ENCODE measurements around the gene TMEM14C. TPM values are rescaled to one million over a fixed set of nuclear protein-coding genes. Genes with fewer than 3 reads are reported as not detected.
"Not testable (repeated sequence)": the region's sequence is repeated elsewhere in the genome, so short reads cannot be mapped to it uniquely, and the experiment has no call there.

Gene TMEM14C
- polyA plus RNA-seq, 1 donor: 144 TPM

DNA sequence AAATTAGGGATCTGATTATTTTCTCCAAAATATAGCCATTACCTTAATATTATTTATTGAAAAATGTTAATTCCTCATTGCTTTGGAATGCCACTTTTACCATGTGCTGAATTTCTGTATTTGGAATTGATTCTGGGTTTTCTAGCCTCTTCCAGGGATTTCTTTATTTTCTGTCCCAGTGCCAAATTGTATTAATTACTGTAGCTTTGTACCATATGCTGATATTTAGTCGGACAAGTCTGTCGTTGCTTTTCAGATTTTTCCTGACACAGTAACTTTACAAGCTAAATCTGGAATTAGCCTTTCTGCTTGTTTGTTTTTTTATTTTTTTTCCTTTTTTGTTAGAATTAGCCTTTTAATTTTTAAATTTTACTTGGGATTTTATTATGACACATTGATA is 13.9 kb downstream of the TMEM14C start:
- no peaks in the 10 kb centered on the region for H3K9me3 ChIP-seq (ENCODE audit: control insufficient read depth, low read depth, low read length)
- H3K36me3 ChIP-seq (ENCODE audit: control insufficient read depth, insufficient read depth, low read length): peaks cover 14% of the 10 kb centered on the region
- H3K27me3 ChIP-seq (ENCODE audit: control insufficient read depth, insufficient read depth, low read length): no peaks in the 10 kb centered on the region
- no peak overlapping the region for H3K4me3 ChIP-seq (ENCODE audit: low read length)
- H3K27ac ChIP-seq (ENCODE audit: low read length): no peak overlapping the region
- no peaks in the 10 kb centered on the region for H3K4me1 ChIP-seq (ENCODE audit: control insufficient read depth, insufficient read depth, low read length)
- 100% methylated on average over 2 of the region's 2 CpGs for WGBS (ENCODE audit: insufficient coverage, low lambda C conversion rate)
- DNase-seq: no peak

DNA sequence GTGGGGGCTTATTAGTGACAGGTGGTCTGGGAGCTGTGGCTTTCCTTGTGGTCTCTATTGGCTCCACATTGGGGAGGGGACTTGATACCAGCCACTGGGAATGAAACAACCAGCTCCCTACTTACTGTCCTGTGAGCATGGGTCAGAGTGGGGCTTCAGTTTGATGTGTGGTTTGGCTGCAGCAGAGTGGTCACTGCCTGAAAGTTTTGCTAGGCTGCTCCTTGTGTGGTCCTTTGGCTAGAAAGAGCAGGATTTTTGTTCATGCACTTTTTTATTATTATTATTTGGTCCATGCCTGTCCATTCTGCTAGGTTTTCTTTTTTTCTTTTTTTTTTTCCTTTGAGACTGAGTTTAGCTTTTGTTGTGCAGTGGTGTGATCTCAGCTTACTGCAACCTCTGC is 17.2 kb downstream of the TMEM14C start:
- no peak for DNase-seq

DNA sequence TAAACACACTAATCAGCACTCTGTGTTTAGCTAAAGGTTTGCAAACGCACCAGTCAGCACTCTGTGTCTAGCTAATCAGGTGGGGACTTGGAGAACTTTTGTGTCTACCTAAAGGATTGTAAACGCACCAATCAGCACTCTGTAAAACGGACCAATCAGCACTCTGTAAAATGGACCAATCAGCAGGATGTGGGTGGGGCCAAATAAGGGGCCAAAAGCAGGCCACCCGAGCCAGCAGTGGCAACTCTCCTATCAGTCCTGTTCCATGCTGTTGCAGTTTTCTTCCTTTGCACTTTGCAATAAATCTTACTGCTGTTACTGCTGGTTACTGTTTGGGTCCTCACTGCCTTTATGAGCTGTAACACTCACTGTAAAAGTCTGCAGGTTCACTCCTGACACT is 18.8 kb downstream of the TMEM14C start:
- H3K36me3 ChIP-seq (ENCODE audit: control insufficient read depth, insufficient read depth, low read length); H3K4me1 ChIP-seq (ENCODE audit: control insufficient read depth, insufficient read depth, low read length); H3K9me3 ChIP-seq (ENCODE audit: control insufficient read depth, low read depth, low read length); H3K4me3 ChIP-seq (ENCODE audit: low read length); H3K27me3 ChIP-seq (ENCODE audit: control insufficient read depth, insufficient read depth, low read length); H3K27ac ChIP-seq (ENCODE audit: low read length); DNase-seq: not testable (repeated sequence)
- WGBS (ENCODE audit: insufficient coverage, low lambda C conversion rate): no CpG with 5 or more reads among the region's 4 CpGs

More for the DNA sequence above, 17.2 kb downstream of the TMEM14C start:
- no peaks in the 10 kb centered on the region for H3K4me1 ChIP-seq (ENCODE audit: control insufficient read depth, insufficient read depth, low read length)
- no peaks in the 10 kb centered on the region for H3K27me3 ChIP-seq (ENCODE audit: control insufficient read depth, insufficient read depth, low read length)
- H3K9me3 ChIP-seq (ENCODE audit: control insufficient read depth, low read depth, low read length): no peaks in the 10 kb centered on the region
- no peak overlapping the region for H3K4me3 ChIP-seq (ENCODE audit: low read length)
- no peak overlapping the region for H3K27ac ChIP-seq (ENCODE audit: low read length)
- peaks cover 4% of the 10 kb centered on the region for H3K36me3 ChIP-seq (ENCODE audit: control insufficient read depth, insufficient read depth, low read length)

DNA sequence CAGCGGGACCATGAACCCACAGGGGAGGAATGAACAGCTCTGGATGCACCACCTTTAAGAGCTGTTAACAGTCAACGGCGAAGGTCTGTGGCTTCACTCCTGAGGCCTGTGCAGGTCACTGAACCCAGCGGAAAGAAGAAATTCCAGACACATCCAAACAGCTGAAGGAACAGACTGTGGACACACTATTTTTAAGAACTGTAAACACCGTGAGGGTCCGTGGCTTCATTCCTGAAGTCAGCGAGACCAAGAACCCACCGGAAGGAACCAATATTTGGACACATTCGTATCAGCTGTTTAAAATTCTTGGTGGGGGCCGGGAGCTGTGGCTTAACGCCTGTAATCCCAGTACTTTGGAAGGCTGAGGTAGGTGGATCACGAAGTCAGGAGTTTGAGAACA is 19.4 kb downstream of the TMEM14C start:
- H3K27ac ChIP-seq (ENCODE audit: low read length): no peak overlapping the region
- no peaks in the 10 kb centered on the region for H3K4me1 ChIP-seq (ENCODE audit: control insufficient read depth, insufficient read depth, low read length)
- H3K4me3 ChIP-seq (ENCODE audit: low read length): no peak overlapping the region
- no peaks in the 10 kb centered on the region for H3K9me3 ChIP-seq (ENCODE audit: control insufficient read depth, low read depth, low read length)
- H3K27me3 ChIP-seq (ENCODE audit: control insufficient read depth, insufficient read depth, low read length): no peaks in the 10 kb centered on the region
- H3K36me3 ChIP-seq (ENCODE audit: control insufficient read depth, insufficient read depth, low read length): peaks cover 4% of the 10 kb centered on the region
- no peak for DNase-seq
- no CpG with 5 or more reads among the region's 12 CpGs for WGBS (ENCODE audit: insufficient coverage, low lambda C conversion rate)

DNA sequence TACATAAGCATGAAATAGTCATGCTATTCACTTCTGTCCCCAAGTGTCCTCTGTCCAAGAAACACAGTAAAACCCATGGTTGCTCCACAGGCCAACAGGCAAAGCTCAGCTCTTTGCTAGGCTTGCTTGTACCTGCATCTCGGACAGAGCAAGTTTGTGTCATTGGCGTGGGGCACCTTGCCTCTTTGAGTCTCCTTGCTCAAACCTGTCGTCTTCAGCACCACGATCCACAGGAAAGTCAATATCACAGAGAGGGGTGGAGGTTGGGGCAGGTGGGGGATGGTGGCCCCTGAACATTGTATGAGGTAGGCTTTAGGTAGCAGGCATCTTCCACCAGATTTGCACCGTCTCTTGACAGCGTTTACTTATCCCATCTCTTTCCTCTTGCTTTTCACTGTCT is 20.6 kb downstream of the TMEM14C start:
- H3K9me3 ChIP-seq (ENCODE audit: control insufficient read depth, low read depth, low read length): no peaks in the 10 kb centered on the region
- no peak overlapping the region for H3K4me3 ChIP-seq (ENCODE audit: low read length)
- H3K36me3 ChIP-seq (ENCODE audit: control insufficient read depth, insufficient read depth, low read length): peaks cover 4% of the 10 kb centered on the region
- DNase-seq: no peak
- peaks cover 2% of the 10 kb centered on the region for H3K4me1 ChIP-seq (ENCODE audit: control insufficient read depth, insufficient read depth, low read length)
- H3K27me3 ChIP-seq (ENCODE audit: control insufficient read depth, insufficient read depth, low read length): no peaks in the 10 kb centered on the region
- no peak overlapping the region for H3K27ac ChIP-seq (ENCODE audit: low read length)
- no CpG with 5 or more reads among the region's 6 CpGs for WGBS (ENCODE audit: insufficient coverage, low lambda C conversion rate)

DNA sequence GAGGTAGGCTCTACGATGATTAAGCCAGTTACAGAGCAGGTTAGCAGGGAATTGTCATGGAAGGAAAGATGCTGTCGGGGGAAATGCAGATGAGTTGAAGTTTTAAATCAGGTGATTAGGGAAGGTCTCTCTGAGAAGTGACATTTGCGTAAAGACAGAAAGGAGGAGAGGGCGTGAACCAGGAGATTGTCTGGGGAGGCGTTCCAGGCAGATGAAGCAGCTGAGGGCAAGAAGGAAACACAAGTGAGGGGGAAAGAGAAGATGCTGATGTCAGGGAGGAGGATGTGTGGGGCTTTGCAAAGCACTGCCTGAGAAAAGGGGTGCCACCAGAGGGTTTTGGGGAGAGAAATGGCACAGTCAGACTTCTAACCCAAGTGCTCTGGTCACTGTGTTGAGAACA is 22.2 kb downstream of the TMEM14C start:
- Histone ChIP-seq H3K36me3 (ENCODE audit: control insufficient read depth, insufficient read depth, low read length) (peaks cover 2% of the 10 kb centered on the region), H3K9me3 (ENCODE audit: control insufficient read depth, low read depth, low read length) (no peaks in the 10 kb centered on the region), H3K27ac (ENCODE audit: low read length) (no peak overlapping the region), H3K4me1 (ENCODE audit: control insufficient read depth, insufficient read depth, low read length) (peaks cover 18% of the 10 kb centered on the region), H3K27me3 (ENCODE audit: control insufficient read depth, insufficient read depth, low read length) (no peaks in the 10 kb centered on the region), H3K4me3 (ENCODE audit: low read length) (no peak overlapping the region)
- no peak for DNase-seq
- WGBS (ENCODE audit: insufficient coverage, low lambda C conversion rate): 100% methylated on average over 1 of the region's 5 CpGs

DNA sequence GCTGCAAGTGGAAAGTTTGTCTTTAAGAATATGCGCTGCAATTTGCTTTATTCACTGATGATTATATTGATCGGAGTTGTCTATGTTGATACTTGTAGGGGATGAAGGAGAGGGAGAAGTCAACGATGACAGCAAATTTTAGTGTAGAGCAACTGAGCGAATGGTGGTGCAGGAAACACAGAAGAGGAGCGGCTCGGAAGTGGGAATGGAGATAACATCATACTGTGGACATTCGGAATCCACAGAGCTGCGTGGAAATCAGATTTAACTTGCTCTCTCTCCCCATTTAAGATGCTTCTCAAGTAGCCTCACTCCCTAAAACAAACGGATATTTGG is 24.0 kb downstream of the TMEM14C start:
- H3K4me1 ChIP-seq (ENCODE audit: control insufficient read depth, insufficient read depth, low read length): peaks cover 19% of the 10 kb centered on the region
- no peak for DNase-seq
- no peaks in the 10 kb centered on the region for H3K27me3 ChIP-seq (ENCODE audit: control insufficient read depth, insufficient read depth, low read length)
- peak overlapping the region; percentile 83 for H3K4me3 ChIP-seq (ENCODE audit: low read length)
- H3K27ac ChIP-seq (ENCODE audit: low read length): peak overlapping the region; percentile 61
- WGBS (ENCODE audit: insufficient coverage, low lambda C conversion rate): 74% methylated on average over 3 of the region's 9 CpGs
- H3K9me3 ChIP-seq (ENCODE audit: control insufficient read depth, low read depth, low read length): no peaks in the 10 kb centered on the region
- peaks cover 13% of the 10 kb centered on the region for H3K36me3 ChIP-seq (ENCODE audit: control insufficient read depth, insufficient read depth, low read length)

DNA sequence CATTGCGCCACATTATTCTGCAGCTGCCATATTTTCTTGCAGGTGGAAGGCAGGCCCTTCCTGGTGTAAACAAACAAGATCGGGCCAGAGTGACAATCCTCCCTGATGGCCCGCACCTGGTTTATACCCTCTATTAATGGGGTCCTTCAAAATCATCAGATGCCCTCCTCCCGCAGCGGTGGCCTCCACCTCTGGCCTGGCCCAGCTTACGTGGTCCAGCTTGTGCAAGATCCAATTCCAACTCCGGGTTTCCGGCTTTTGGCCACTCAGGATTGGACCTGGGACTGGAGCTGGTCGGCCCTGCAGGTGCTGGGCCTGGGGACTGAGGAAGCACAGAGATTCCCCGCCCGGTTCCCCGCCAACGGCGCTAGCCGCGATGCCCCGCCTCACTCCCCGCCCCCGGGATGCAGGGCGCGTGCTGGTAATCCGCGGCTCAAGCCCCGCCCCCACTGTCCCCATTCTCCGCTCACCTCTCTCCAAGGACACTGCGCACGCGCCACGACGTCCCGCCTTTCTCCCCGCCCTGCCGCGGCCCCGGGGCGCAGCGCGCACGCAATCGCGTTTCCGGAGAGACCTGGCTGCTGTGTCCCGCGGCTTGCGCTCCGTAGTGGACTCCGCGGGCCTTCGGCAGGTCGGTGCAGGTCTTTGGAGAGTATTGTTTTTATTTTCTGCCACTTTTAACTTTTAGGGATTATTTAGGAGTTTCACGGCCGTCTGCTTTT is 24.5 kb downstream of the TMEM14C start, which contains the start of gene TMEM14B:
TSS of gene TMEM14B (plus strand) at position 555 of the 722 bp plus-strand sequence. CDS start 1,441 bp downstream, outside the sequence.
- peaks cover 13% of the 10 kb centered on the region for H3K36me3 ChIP-seq (ENCODE audit: control insufficient read depth, insufficient read depth, low read length)
- no CpG with 5 or more reads among the region's 52 CpGs for WGBS (ENCODE audit: insufficient coverage, low lambda C conversion rate)
- H3K27ac ChIP-seq (ENCODE audit: low read length): peak within 1 kb of the TSS; percentile 62
- peak; percentile 98 to 99 for DNase-seq
- peaks cover 19% of the 10 kb centered on the region for H3K4me1 ChIP-seq (ENCODE audit: control insufficient read depth, insufficient read depth, low read length)
- H3K9me3 ChIP-seq (ENCODE audit: control insufficient read depth, low read depth, low read length): no peaks in the 10 kb centered on the region
- H3K4me3 ChIP-seq (ENCODE audit: low read length): peak within 1 kb of the TSS; percentile 83
- no peaks in the 10 kb centered on the region for H3K27me3 ChIP-seq (ENCODE audit: control insufficient read depth, insufficient read depth, low read length)

DNA sequence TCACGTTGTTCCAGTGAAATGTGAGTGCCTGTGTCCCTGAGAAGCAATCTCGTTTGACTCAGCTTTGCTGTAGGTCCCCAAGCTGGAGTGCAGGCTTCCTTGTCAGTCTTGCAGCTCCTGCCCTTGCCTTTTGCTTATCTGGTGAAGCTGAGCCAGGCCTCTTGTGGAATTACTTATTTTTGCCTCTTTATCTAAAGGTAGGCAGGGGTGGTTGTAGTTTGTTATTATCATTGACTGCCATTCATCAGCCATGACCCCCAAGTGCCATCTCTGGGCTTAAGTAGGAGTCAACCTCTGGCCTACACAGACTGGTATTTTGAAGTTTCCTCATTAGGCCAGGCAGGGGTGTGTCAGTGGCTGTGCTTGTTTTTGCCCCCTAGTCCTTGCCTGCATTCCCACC is 26.9 kb downstream of the TMEM14C start:
- no peak overlapping the region for H3K4me3 ChIP-seq (ENCODE audit: low read length)

DNA sequence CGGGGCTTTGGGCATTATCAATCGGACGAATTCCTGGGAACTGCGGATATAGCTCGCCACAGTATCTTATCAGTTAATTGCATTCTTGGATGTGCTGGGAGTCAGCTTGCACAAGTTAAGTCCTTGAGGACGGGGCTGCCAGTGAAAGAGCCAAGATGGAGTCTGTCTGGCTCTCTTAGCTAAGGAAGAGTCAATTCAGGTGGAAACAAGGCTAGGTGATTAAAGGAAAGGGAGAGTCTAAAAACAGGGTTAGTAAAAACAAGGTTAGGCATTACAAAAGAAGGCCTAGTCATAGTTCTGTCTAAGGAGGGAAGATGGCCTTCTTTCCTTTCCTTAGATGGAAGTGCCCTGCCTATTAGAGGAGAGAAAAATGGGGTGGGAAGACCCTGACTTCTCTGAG is 27.7 kb downstream of the TMEM14C start:
- DNase-seq; H3K27ac ChIP-seq (ENCODE audit: low read length); H3K27me3 ChIP-seq (ENCODE audit: control insufficient read depth, insufficient read depth, low read length); H3K9me3 ChIP-seq (ENCODE audit: control insufficient read depth, low read depth, low read length); H3K4me3 ChIP-seq (ENCODE audit: low read length): not testable (repeated sequence)
- Histone ChIP-seq H3K4me1 (ENCODE audit: control insufficient read depth, insufficient read depth, low read length) (peaks cover 19% of the 10 kb centered on the region), H3K36me3 (ENCODE audit: control insufficient read depth, insufficient read depth, low read length) (peaks cover 43% of the 10 kb centered on the region)
- whole genome bisulfite sequencing (ENCODE audit: insufficient coverage, low lambda C conversion rate): no CpG with 5 or more reads among the region's 6 CpGs

More for the DNA sequence above, 26.9 kb downstream of the TMEM14C start:
- H3K4me1 ChIP-seq (ENCODE audit: control insufficient read depth, insufficient read depth, low read length): peaks cover 19% of the 10 kb centered on the region
- no peaks in the 10 kb centered on the region for H3K9me3 ChIP-seq (ENCODE audit: control insufficient read depth, low read depth, low read length)
- no peaks in the 10 kb centered on the region for H3K27me3 ChIP-seq (ENCODE audit: control insufficient read depth, insufficient read depth, low read length)
- DNase-seq: peak in 1 of 2 donors; percentile 36
- H3K36me3 ChIP-seq (ENCODE audit: control insufficient read depth, insufficient read depth, low read length): peaks cover 36% of the 10 kb centered on the region
- H3K27ac ChIP-seq (ENCODE audit: low read length): no peak overlapping the region
- no CpG with 5 or more reads among the region's 2 CpGs for WGBS (ENCODE audit: insufficient coverage, low lambda C conversion rate)

DNA sequence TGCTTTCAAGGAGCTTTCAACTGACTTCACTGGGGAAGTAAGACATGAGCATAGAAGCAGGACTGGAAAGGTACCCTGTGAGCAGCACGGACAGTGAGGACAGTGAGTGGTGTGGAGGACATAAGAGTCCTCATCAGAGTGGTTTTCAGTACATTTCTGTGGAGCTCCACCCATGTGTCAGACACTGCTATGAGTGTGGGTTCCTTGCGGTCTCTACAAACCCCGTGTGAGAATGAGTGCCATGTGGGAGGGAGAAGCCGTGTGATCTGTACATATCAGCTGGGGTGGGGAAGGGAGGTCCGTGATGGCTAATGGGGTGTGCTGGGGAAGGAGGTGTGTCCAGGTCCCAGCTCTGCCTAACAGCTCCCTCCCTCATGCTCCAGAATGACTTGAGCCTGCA is 28.9 kb downstream of the TMEM14C start:
- WGBS (ENCODE audit: insufficient coverage, low lambda C conversion rate): no CpG with 5 or more reads among the region's 5 CpGs
- H3K27ac ChIP-seq (ENCODE audit: low read length); H3K9me3 ChIP-seq (ENCODE audit: control insufficient read depth, low read depth, low read length); DNase-seq; H3K4me3 ChIP-seq (ENCODE audit: low read length); H3K27me3 ChIP-seq (ENCODE audit: control insufficient read depth, insufficient read depth, low read length): not testable (repeated sequence)
- Histone ChIP-seq H3K36me3 (ENCODE audit: control insufficient read depth, insufficient read depth, low read length) (peaks cover 51% of the 10 kb centered on the region), H3K4me1 (ENCODE audit: control insufficient read depth, insufficient read depth, low read length) (peaks cover 19% of the 10 kb centered on the region)
